Measurements from ENCODE around the gene KIAA1549. TPM values are rescaled to one million over a fixed set of nuclear protein-coding genes. Genes with fewer than 3 reads are reported as not detected.

KIAA1549 gene
- total and polyA plus RNA-seq, 2 of the 8 experiments (the other 6 are each of a cell fraction or from before 2014, with no cell fraction given) = 6.5 to 17.3 TPM

DNA sequence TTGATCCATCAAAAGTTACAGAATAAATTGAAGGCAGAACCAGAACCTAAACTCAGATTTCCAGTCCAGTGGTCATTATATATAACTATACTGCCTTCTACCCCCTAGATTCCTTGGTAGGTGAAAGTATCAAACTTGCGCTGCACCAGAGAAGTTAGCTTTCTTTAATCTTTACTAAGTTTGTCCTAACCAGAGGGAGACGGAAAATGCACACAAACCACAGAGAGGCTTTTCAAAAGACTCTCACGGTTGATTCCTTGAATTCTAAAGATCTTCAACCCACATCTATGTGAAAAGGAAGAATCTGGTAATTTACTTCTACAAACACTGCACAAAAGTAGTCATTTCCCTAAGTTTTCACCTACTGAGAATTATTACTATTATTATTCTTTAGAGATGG is 18.2 kb upstream of the KIAA1549 start:
- no peak overlapping the region for H3K18ac ChIP-seq (ENCODE audit: extremely low read depth, low read length)
- H3K14ac ChIP-seq (ENCODE audit: insufficient read length) = no peak overlapping the region
- H3K23ac ChIP-seq (ENCODE audit: insufficient read length) = no peak overlapping the region
- H3K56ac ChIP-seq (replicated peaks; ENCODE audit: insufficient read length, low read depth, low read length) = no peak overlapping the region
- no peak overlapping the region for H4K5ac ChIP-seq (ENCODE audit: insufficient read length, low read depth, low read length)
- FAIRE-seq = no peak
- no peak overlapping the region for H2BK5ac ChIP-seq (ENCODE audit: low read depth, low read length)
- ChIA-PET CTCF (ENCODE audit: partially characterized antibody) (interaction anchor here (1.1 kb wide), 1 partner anchor 18 kb away, joined by 10 read pairs; no protein-coding TSS in a partner anchor), POLR2A (ENCODE audit: partially characterized antibody) (no interaction called here)
- H4K91ac ChIP-seq (replicated peaks; ENCODE audit: insufficient read length, low read length) = no peak overlapping the region
- H3K79me2 ChIP-seq (ENCODE audit: control insufficient read depth in 1 of 2, insufficient read depth in 2 of 2, low read length in 2 of 2) = no peaks in the 10 kb centered on the region
- no peaks in the 10 kb centered on the region for H3K4me1 ChIP-seq (replicated peaks in 1 of 4; ENCODE audit: control insufficient read depth in 3 of 4, insufficient read depth in 4 of 4, low read length in 3 of 4)
- no peak overlapping the region for H3K4me2 ChIP-seq (ENCODE audit: insufficient read depth in 1 of 2, low read depth in 2 of 2, low read length in 2 of 2)
- peaks cover 4 to 7% of the 10 kb centered on the region in 2 experiments; a peak in 1 of 4 replicates for H3K9me3 ChIP-seq (ENCODE audit: insufficient read depth in 2 of 2, low read depth in 1 of 2, low read length in 1 of 2)
- H3K27me3 ChIP-seq (replicated peaks in 1 of 4; ENCODE audit: control insufficient read depth in 3 of 4, extremely low read depth in 1 of 4, insufficient read depth in 3 of 4, low read length in 3 of 4) = no peaks in the 10 kb centered on the region
- no peak overlapping the region for H2BK20ac ChIP-seq (ENCODE audit: low read length)
- no peak overlapping the region for H4K8ac ChIP-seq (ENCODE audit: extremely low read depth, insufficient read depth, low read length)
- H3K23me2 ChIP-seq (ENCODE audit: low read depth, low read length) = no peaks in the 10 kb centered on the region
- H2AFZ ChIP-seq (ENCODE audit: low read length) = no peak overlapping the region
- H3K4me3 ChIP-seq (ENCODE audit: extremely low read depth in 1 of 4, insufficient read depth in 2 of 4, low read depth in 3 of 4, low read length in 4 of 4) = no peak overlapping the region
- H3K9ac ChIP-seq (replicated peaks in 1 of 4; ENCODE audit: extremely low read depth in 1 of 4, low read depth in 3 of 4, low read length in 3 of 4) = no peak overlapping the region
- no peak overlapping the region for H2BK120ac ChIP-seq (replicated peaks; ENCODE audit: low read depth, low read length)
- H2BK15ac ChIP-seq (ENCODE audit: low read length) = no peak overlapping the region
- no peak overlapping the region for H2AK5ac ChIP-seq (ENCODE audit: low read depth, low read length)
- H3K4ac ChIP-seq (replicated peaks; ENCODE audit: insufficient read length, low read depth, low read length) = no peak overlapping the region
- H3K36me3 ChIP-seq (ENCODE audit: control insufficient read depth in 2 of 4, insufficient read depth in 4 of 4, low read length in 3 of 4) = no peaks in the 10 kb centered on the region
- no peaks in the 10 kb centered on the region for H3K79me1 ChIP-seq (ENCODE audit: low read depth, low read length)
- DNase-seq (ENCODE audit: low read depth in 1 of 2, low spot score in 2 of 2) = no peak
- WGBS, 2 experiments (ENCODE audit: extremely low coverage in 1 of 2, insufficient coverage in 1 of 2, insufficient read length in 1 of 2, insufficient replicate concordance in 2 of 2, low coverage in 1 of 2, low lambda C conversion rate in 2 of 2, missing lambda C conversion rate in 1 of 2) = 91% methylated on average over 3 of the region's 3 CpGs; no CpG with 5 or more reads in 1 of the 2 experiments
- no peak overlapping the region for H3K27ac ChIP-seq (ENCODE audit: low read depth, low read length)
- no peaks in the 10 kb centered on the region for H4K20me1 ChIP-seq (replicated peaks in 1 of 2; ENCODE audit: control insufficient read depth in 1 of 2, insufficient read depth in 2 of 2, low read length in 2 of 2)
- H2BK12ac ChIP-seq (ENCODE audit: low read depth, low read length) = no peak overlapping the region
- TF ChIP-seq TAF7 (optimal IDR thresholded peaks at IDR 0.05; ENCODE audit: borderline replicate concordance, low read depth, low read length) (no peak), BRCA1 (IDR thresholded peaks at IDR 0.05; ENCODE audit: low read depth, low read length) (no peak), GABPA (IDR thresholded peaks at IDR 0.05; ENCODE audit: borderline replicate concordance, insufficient read depth, low read length) (no peak), SRF (IDR thresholded peaks at IDR 0.05; ENCODE audit: low read depth, low read length) (no peak), CBX5 (IDR thresholded peaks at IDR 0.05; ENCODE audit: low read depth, low read length) (no peak), SIN3A (conservative IDR thresholded peaks at IDR 0.05 in 1 of 2, IDR thresholded peaks at IDR 0.05 in 1 of 2; ENCODE audit: low read depth in 1 of 2, low read length in 2 of 2) (no peak)
- TF ChIP-seq, protein P1, sequence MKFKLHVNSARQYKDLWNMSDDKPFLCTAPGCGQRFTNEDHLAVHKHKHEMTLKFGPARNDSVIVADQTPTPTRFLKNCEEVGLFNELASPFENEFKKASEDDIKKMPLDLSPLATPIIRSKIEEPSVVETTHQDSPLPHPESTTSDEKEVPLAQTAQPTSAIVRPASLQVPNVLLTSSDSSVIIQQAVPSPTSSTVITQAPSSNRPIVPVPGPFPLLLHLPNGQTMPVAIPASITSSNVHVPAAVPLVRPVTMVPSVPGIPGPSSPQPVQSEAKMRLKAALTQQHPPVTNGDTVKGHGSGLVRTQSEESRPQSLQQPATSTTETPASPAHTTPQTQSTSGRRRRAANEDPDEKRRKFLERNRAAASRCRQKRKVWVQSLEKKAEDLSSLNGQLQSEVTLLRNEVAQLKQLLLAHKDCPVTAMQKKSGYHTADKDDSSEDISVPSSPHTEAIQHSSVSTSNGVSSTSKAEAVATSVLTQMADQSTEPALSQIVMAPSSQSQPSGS (IDR thresholded peaks at IDR 0.05; ENCODE audit: low read length) = no peak

All from H1 (cell line).